Loucy (cell line): Measurements from ENCODE around the gene TOR1AIP2.
A peak's percentile ranks its signal among the peaks of the same experiment; 100 is the strongest.

Experiments used
- H2AFZ ChIP-seq: fragments of 200-600 bp; sonication (generic); 2 replicates; pipeline ENCODE4 v1.6.0; 2016; ENCODE audit warnings: antibody characterized with exemption, mild to moderate bottlenecking, low read length, moderate library complexity
- H3F3A ChIP-seq: fragments of 200-600 bp; 2 replicates; pipeline ENCODE4 v1.6.0; 2016; ENCODE audit warnings: antibody characterized with exemption, low read depth, mild to moderate bottlenecking
- H3K27me3 ChIP-seq: fragments of 200-600 bp; sonication (generic); 2 replicates; pipeline ENCODE4 v1.6.1; 2014; ENCODE audit warnings: low read length, mild to moderate bottlenecking; ENCODE audit not compliant: insufficient read depth, poor library complexity, severe bottlenecking
- H3K36me3 ChIP-seq: fragments of 200-600 bp; sonication (generic); 2 replicates; pipeline ENCODE4 v1.6.1; 2016; ENCODE audit warnings: low read length; ENCODE audit not compliant: insufficient read depth
- H3K4me1 ChIP-seq: fragments of 200-600 bp; sonication (generic); 2 replicates; pipeline ENCODE4 v1.5.1; 2014; ENCODE audit warnings: low read length, mild to moderate bottlenecking; ENCODE audit not compliant: insufficient read depth, poor library complexity, severe bottlenecking
- H3K4me2 ChIP-seq: fragments of 200-600 bp; sonication (generic); 2 replicates; pipeline ENCODE4 v1.6.0; 2014; ENCODE audit warnings: antibody characterized with exemption, low read length, low read depth, mild to moderate bottlenecking; ENCODE audit not compliant: poor library complexity, severe bottlenecking
- H3K4me3 ChIP-seq: fragments of 200-600 bp; sonication (generic); 2 replicates; pipeline ENCODE4 v1.5.1; 2014; ENCODE audit warnings: low read length, mild to moderate bottlenecking, mixed read lengths; ENCODE audit not compliant: poor library complexity, severe bottlenecking
- H3K79me2 ChIP-seq: fragments of 200-600 bp; sonication (generic); 2 replicates; pipeline ENCODE4 v1.6.1; 2014; ENCODE audit warnings: low read length; ENCODE audit not compliant: insufficient read depth
- H3K9ac ChIP-seq: fragments of 200-600 bp; sonication (generic); 2 replicates; pipeline ENCODE4 v1.6.0; 2014; ENCODE audit warnings: mild to moderate bottlenecking, low read depth, low read length, moderate library complexity; ENCODE audit not compliant: poor library complexity, severe bottlenecking
- H3K9me2 ChIP-seq: fragments of 200-600 bp; sonication (generic); replicated peaks from 2 replicates; pipeline ENCODE4 v1.6.1; 2016; ENCODE audit warnings: low read depth, low read length, mixed read lengths
- H3K9me3 ChIP-seq: fragments of 200-600 bp; sonication (generic); 2 replicates; pipeline ENCODE4 v1.6.1; 2014; ENCODE audit warnings: mild to moderate bottlenecking, antibody characterized with exemption, low read length, low read depth; ENCODE audit not compliant: insufficient read depth
- H4K20me1 ChIP-seq: fragments of 200-600 bp; sonication (generic); 2 replicates; pipeline ENCODE4 v1.6.0; 2014; ENCODE audit warnings: antibody characterized with exemption, low read length, mild to moderate bottlenecking; ENCODE audit not compliant: insufficient read depth, poor library complexity, severe bottlenecking
- EZH2phosphoT487 ChIP-seq: fragments of 200-600 bp; IDR thresholded peaks from 2 replicates; pipeline ENCODE4 v1.6.1; 2018; ENCODE audit warnings: antibody characterized with exemption, mild to moderate bottlenecking, moderate library complexity, borderline replicate concordance
- TF ChIP-seq, protein P1 (sequence below): fragments of 200-600 bp; sonication (generic); conservative IDR thresholded peaks from 2 replicates; pipeline ENCODE4 v1.5.1; 2014; ENCODE audit warnings: mild to moderate bottlenecking, antibody characterized with exemption, low read length

Gene TOR1AIP2

DNA sequence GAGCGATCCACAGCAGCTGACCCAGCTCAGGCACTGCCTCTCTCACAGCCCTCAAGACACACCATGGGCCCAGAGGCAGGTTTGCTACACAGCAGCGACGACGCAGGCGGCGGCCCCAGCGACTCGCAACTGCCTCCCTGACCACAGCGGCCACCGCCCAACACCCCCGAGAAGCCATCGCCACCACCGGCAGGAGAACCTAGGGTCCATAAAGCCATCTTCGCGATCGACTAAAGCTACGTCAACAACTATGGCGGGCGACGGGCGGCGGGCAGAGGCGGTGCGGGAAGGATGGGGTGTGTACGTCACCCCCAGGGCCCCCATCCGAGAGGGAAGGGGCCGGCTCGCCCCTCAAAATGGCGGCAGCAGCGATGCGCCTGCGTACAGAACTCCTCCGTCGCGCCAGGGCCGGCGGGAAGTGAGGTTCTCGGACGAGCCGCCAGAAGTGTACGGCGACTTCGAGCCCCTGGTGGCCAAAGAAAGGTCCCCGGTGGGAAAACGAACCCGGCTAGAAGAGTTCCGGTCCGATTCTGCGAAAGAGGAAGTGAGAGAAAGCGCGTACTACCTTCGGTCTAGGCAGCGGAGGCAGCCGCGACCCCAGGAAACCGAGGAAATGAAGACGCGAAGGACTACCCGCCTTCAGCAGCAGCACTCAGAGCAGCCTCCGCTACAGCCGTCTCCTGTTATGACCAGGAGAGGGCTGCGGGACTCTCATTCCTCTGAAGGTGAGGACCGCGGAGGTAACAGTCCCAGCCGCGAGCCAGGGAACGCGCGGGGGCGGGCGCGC is 4.8 kb upstream of the TOR1AIP2 start, which contains the start of gene TOR1AIP1:
Gene TOR1AIP1 (plus strand): TSS at position 33 of the 787 bp plus-strand sequence. CDS start 218 bp downstream, at position 251.
- TF ChIP-seq, protein P1, sequence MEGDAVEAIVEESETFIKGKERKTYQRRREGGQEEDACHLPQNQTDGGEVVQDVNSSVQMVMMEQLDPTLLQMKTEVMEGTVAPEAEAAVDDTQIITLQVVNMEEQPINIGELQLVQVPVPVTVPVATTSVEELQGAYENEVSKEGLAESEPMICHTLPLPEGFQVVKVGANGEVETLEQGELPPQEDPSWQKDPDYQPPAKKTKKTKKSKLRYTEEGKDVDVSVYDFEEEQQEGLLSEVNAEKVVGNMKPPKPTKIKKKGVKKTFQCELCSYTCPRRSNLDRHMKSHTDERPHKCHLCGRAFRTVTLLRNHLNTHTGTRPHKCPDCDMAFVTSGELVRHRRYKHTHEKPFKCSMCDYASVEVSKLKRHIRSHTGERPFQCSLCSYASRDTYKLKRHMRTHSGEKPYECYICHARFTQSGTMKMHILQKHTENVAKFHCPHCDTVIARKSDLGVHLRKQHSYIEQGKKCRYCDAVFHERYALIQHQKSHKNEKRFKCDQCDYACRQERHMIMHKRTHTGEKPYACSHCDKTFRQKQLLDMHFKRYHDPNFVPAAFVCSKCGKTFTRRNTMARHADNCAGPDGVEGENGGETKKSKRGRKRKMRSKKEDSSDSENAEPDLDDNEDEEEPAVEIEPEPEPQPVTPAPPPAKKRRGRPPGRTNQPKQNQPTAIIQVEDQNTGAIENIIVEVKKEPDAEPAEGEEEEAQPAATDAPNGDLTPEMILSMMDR: peak; percentile 44
- no peak for TF ChIP-seq EZH2phosphoT487
- Histone ChIP-seq H3K79me2 (peaks cover 54% of the 10 kb centered on the region), H3K4me1 (peaks cover 57% of the 10 kb centered on the region)

DNA sequence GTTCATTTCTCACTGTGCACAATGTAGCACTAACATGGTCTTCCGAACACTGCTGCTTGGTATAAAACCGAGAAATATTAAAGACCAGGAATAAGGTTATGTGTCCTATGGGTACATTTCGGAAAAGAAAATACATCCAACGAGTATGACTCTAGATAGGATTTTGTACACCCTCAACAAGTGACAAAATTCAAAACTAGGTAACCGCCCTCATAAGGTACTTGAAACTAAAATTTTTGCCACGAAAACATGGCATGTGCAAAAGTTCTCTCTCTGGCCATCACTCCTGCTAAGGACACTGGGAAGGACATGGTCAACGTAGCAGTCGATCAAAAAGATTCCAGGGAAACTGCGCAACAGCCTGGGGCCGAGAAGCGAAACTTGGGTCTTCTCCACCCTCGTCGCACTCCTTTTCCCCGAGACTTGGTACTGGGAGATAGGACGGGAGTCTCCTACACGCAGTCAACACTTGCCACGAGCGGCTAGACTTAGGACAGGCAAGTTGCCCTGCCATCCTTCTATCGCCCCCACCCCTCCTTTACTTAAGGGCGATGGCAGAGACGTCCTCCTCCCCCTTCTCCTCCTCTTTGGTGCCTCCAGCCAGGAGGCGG is 4.1 kb upstream of the TOR1AIP2 start:
- peaks cover 9% of the 10 kb centered on the region; the same call in 1 of the 2 replicates for H3F3A ChIP-seq
- TF ChIP-seq, protein P1: no peak
- no peak for TF ChIP-seq EZH2phosphoT487
- peaks cover 33% of the 10 kb centered on the region for H4K20me1 ChIP-seq
- no peaks in the 10 kb centered on the region for H3K9me2 ChIP-seq
- H3K4me2 ChIP-seq: peak overlapping the region; percentile 95
- peaks cover 59% of the 10 kb centered on the region for H3K4me1 ChIP-seq
- H3K27me3 ChIP-seq: no peaks in the 10 kb centered on the region
- 0 out of 2 replicates have a peak, but pooled peaks cover 3% of the 10 kb centered on the region for H3K36me3 ChIP-seq
- no peaks in the 10 kb centered on the region for H3K9me3 ChIP-seq
- H2AFZ ChIP-seq: peak overlapping the region; percentile 90
- peak overlapping the region; percentile 100 for H3K4me3 ChIP-seq
- peaks cover 54% of the 10 kb centered on the region for H3K79me2 ChIP-seq
- H3K9ac ChIP-seq: peak overlapping the region; percentile 92

More for the DNA sequence above, 4.8 kb upstream of the TOR1AIP2 start, which contains the start of gene TOR1AIP1:
- no peaks in the 10 kb centered on the region for H3K27me3 ChIP-seq
- H2AFZ ChIP-seq: peak within 1 kb of the TSS; percentile 96
- peak within 1 kb of the TSS; percentile 95 for H3K4me2 ChIP-seq
- H4K20me1 ChIP-seq: peaks cover 30% of the 10 kb centered on the region
- peak within 1 kb of the TSS; percentile 100 for H3K4me3 ChIP-seq
- H3K9me2 ChIP-seq: no peaks in the 10 kb centered on the region
- H3K9ac ChIP-seq: peak within 1 kb of the TSS; percentile 92
- H3K36me3 ChIP-seq: 0 out of 2 replicates have a peak, but pooled peaks cover 3% of the 10 kb centered on the region
- peaks cover 9% of the 10 kb centered on the region; the same call in 1 of the 2 replicates for H3F3A ChIP-seq
- H3K9me3 ChIP-seq: no peaks in the 10 kb centered on the region

GRCh38 chr1:179879797-179880196 is 2.2 kb upstream of the TOR1AIP2 start:
- Histone ChIP-seq H3K9ac (no peak overlapping the region), H3K4me1 (peaks cover 60% of the 10 kb centered on the region), H3K4me2 (no peak overlapping the region), H3K36me3 (0 out of 2 replicates have a peak, but pooled peaks cover under 1% of the 10 kb centered on the region), H3K79me2 (peaks cover 54% of the 10 kb centered on the region), H3K9me3 (no peaks in the 10 kb centered on the region), H2AFZ (no peak overlapping the region), H3F3A (peaks cover 9% of the 10 kb centered on the region; the same call in 1 of the 2 replicates), H3K9me2 (no peaks in the 10 kb centered on the region), H3K27me3 (no peaks in the 10 kb centered on the region), H3K4me3 (no peak overlapping the region), H4K20me1 (peaks cover 34% of the 10 kb centered on the region)
- TF ChIP-seq EZH2phosphoT487: no peak
- TF ChIP-seq, protein P1: no peak
